Hypothalamus (tissue), 51 donors: ENCODE results near the gene FKBP1B.
"Not testable (repeated sequence)": the region's sequence is repeated elsewhere in the genome, so short reads cannot be mapped to it uniquely, and the experiment has no call there.

ENCODE experiments used
- DNase-seq, 51 donors: peaks; one replicate each; lab custom pipeline; 2025; lab: John Stamatoyannopoulos, UW

FKBP1B gene

GRCh38 chr2:24049485-24050021 is at the start of gene FKBP1B:
Gene FKBP1B (plus strand): TSS chr2:24049741. CDS start chr2:24049850, 109 bp downstream.
- DNase-seq: peak in 28 of 51 donors; percentile 3 to 58 (median 29)

GRCh38 chr2:24007693-24008092 is 41.8 kb upstream of the FKBP1B start:
- DNase-seq: no peak

DNA sequence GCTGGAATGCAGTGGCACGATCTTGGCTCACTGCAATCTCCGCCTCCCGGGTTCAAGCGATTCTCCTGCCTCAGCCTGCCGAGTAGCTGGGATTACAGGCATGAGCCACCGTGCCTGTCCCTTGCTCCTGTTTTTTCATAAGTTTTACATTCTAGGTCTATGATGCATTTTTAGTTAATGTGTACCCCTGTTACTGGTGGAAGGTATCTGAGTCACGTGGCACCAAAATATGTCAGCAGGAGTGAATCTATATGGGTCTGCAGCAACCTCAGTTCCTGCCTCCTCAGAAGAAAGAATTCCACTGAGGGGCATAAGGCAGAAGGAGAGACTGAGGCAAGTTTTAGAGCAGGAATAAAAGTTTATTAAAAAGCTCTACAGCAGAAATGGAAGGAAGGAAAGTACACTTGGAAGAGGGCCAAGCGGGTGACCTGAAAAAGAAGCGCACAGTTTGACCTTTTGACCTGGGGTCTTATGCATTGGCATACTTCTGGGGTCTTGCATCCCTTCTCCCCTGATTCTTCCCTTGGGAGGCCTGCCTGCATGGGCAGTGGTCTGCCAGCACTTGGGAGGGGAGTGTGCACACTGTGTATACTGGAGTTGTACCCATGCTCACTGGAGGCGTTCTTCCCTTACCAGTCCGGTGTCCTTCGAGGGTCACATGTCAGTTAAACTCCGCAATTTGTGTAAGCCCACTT is 40.7 kb upstream of the FKBP1B start:
- DNase-seq: no peak

GRCh38 chr2:24009367-24009679 is 40.2 kb upstream of the FKBP1B start:
- no peak for DNase-seq

- DNase-seq: no peak
These were observed 39.7 kb upstream of the FKBP1B start, which contains the start of gene MFSD2B for GRCh38 chr2:24009680-24010476. Gene MFSD2B (plus strand): TSS chr2:24010085. CDS start chr2:24010097, 12 bp downstream.

DNA sequence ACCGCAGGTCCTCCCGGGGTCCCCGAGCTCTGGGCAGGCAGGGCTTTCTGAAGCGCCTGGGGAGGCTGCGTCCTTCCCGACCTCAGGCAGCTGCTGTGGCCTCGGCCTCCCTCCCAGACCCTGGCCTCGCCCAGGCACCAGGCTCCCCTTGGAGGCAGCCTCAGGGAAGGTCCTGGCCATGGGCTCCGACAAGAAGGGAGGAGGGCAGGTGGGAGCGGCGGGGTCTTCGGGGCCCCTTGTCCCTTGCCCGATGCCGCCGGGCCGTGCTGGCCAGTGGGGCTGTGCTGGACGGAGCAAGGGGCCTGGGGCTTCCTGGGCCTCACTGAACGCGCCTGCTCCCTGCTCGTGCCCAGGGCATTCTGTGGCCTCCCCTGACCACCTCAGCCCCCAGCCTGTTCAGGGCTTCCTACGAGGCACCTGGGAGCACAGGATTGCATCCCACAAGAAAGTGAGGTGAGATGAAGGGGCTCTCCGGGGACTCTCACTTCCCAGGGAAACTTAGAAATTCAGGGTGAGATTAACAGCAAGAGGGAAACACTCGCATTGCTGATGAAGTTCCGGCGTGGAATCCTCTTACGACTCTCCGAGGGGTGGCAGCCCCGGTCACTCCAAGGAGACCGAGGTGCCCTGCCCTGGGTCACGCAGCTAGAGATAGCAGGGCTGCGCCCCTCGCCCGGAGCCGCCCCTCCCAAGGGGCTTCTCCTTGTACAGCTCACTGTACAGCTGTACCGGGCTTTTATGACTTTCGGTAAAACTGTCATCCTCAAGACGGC is 38.9 kb upstream of the FKBP1B start:
- DNase-seq: no peak

- no peak for DNase-seq
These were observed 38.1 kb upstream of the FKBP1B start for GRCh38 chr2:24011250-24012104.

DNA sequence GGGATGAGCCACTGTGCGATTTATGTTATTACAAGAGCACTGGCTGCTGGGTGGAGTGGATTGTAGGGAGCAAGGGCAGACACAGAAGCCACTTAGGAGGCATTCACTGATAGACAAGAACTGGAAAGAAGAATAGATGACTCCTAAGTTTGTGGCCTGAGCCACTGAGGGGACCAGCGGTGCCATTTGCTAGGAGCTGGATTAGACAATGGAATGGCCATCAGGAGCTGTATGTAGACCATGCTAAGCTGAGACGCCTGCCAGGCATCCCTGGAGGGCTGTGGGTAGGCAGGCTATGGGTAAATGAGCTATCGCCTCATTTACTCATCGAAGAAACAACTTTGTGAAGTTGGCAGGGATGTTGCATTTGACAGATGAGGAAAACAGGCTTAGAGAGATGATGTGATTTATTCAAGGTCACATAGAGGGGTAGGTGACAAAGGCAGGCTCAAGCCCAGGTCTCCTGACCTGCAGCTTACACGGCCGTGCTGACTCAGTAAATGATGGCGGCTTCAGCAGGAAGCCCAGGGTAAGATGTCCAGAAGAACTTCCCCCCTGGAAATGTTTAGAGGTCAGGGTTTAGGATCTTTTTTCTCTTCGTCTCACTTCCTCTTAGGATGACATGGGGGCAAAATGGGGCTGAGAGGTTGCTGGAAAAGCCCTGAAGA is 36.9 kb upstream of the FKBP1B start:
- DNase-seq: no peak

GRCh38 chr2:24014902-24015301 is 34.6 kb upstream of the FKBP1B start:
- not testable (repeated sequence) for DNase-seq

DNA sequence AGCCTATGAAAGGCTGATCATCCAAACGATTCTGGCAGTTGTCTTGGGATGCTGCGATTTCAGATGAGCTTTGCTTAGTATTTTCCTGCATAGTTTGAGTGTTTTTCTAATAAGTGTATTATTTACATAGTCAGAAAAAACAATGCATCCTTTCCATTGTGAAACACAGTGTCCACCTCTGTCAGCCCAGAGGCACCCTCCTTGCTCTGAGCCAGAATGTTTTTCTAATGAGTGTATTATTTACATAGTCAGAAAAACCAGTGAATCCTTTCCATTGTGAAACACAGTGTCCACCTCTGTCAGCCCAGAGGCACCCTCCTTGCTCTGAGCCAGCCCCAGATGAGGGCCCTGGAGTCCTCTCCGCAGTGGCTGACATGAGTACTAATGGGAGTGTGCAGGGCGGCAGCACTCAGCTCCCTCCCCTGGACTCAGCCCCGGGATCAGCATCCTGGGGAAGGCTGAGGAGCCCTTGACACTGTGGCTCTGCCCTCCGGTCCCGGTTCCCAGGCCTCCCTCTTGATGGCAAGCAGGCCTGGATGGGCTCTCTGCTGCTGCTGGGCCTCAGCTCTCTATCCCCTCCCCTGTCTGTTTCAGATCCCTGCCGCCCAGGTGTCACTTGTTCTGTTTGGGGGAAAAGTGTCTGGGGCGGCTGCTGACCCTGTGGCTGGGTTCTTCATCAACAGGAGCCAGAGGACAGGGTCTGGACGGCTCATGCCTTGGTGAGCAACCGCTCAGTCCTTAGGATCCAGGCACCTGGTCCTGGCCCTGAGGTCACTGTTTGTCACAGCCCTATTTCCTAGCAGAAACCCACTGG is 33.8 kb upstream of the FKBP1B start:
- no peak for DNase-seq

DNA sequence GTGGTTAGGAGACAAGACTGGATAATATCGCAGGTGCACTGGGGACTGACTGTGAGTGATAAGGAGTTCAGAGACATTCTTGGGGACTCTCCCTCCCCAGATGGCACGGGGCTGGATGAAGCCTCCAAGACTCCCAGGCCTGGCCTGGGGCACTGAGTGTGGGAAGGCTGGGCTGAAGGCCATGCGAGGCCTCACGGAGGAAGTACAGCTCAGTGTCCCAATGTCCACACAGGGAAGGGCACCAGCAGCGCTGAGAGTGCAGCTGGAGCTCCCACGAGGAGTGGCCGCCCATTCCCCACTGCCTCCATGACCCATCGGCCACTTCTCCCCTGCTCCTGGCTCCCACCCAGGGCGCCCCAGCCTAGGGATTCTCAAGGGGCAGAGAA is 33.2 kb upstream of the FKBP1B start:
- no peak for DNase-seq

GRCh38 chr2:24016853-24017703 is 32.5 kb upstream of the FKBP1B start:
- no peak for DNase-seq

GRCh38 chr2:24017711-24018110 is 31.8 kb upstream of the FKBP1B start:
- DNase-seq: no peak

GRCh38 chr2:24018241-24018640 is 31.3 kb upstream of the FKBP1B start:
- DNase-seq: no peak

GRCh38 chr2:24019729-24020128 is 29.8 kb upstream of the FKBP1B start:
- no peak for DNase-seq

DNA sequence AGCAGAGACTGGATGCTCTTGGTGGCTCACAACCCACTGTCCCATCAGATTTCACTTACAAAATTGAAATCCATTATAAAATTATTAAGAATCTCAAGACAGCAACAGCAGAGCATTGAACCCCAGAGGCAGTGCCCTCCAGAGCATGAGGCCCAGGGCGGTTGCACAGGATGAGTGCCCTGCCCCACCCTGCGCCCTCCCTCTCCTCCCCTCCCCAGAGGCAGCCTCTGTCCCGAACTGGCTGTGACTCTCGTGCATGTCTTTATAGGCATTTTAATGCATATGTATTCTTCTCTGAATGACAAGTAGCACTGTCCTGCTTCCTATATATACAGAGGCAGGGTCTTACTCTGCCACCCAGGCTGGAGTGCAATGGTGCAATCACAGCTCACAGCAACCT is 29.3 kb upstream of the FKBP1B start:
- no peak for DNase-seq

DNA sequence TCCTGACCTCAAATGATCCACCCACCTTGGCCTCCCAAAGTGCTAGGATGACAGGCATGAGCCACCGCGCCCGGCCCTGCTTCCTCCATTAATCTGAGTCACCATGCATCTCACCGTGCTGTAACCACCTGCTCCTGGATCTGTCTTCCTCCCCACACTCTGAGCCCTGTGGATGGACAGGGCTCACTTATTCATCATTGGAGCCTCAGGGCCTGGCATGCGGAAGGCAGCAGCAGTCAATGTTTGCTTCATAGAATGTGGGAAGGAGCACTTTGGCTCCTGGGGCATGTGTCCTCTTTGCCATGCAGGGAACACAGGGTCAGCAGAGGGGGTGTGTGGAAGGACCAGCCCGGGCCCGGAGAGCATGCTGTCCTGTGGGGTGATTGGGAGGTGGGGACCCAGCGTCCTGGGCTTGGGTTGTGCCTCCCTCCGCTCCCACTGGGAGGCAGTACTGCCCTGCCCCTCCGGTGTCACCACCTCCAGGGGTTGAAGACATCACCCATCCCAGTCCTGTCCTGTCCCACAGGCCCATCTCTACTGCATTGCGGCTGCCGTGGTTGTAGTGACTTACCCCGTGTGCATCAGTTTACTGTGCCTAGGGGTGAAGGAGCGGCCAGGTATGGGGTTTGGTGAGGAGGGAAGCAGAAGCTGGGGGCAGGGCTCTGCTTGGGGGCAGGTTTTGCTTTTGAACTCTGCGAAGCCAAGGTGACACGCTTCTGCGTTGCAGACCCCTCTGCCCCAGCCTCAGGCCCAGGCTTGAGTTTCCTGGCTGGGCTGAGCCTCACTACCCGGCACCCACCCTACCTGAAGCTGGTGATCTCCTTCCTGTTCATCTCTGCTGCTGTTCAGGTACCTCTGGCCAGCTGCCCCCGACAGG is 28.2 kb upstream of the FKBP1B start:
- DNase-seq: no peak
